22Rv1 (cell line): ENCODE results near the gene IRF7.

Experiments used
- CTCF ChIP-seq: fragments of 450-650 bp; IDR thresholded peaks from 2 replicates; pipeline ENCODE4 v1.5.1; 2017; ENCODE audit warnings: mild to moderate bottlenecking
- ZFX ChIP-seq: fragments of 450-650 bp; IDR thresholded peaks from 2 replicates; pipeline ENCODE4 v1.6.1; 2017; ENCODE audit warnings: antibody characterized with exemption, borderline replicate concordance

DNA sequence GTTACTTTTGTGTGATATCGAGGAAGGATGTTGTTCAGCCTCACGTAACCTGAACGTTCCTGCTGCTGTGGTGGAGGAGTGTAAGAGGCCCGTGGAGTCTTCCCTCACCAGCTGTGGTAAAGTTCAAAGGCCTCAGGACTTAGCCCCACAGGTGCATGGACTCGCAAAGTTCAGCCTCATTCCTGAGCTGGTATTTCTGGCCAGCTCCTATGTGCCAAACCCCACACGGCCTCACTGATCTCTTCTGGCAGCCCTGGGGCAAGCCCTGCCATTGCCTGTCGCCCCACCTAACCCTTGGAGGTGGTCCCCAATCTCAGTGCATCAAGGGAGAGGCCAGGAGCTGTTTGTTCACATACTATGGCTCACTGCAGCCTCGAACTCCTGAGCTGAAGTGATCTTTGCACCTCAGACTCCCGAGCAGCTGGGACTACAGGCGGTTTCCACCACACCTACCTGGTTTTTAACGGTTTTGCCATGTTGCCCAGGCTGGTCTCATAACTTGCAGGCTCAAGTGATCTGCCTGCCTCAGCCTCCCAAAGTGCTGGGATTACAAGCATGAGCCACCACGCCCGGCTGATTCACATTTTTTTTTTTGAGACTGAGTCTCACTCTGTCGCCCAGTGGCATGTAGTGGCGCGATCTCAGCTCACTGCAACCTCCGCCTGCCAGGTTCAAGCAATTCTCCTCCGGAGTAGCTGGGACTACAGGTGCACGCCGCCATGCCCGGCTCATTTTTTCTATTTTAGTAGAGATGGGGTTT, 37.3 kb downstream of the IRF7 start:
- no peak for TF ChIP-seq CTCF
- TF ChIP-seq ZFX, result no peak
